IMR-90 (cell line): ENCODE data around the gene PLXND1. TPM values are rescaled to one million over a fixed set of nuclear protein-coding genes. Genes with fewer than 3 reads are reported as not detected.

ENCODE experiments used
- ATAC-seq: fragments of 200-7000 bp; cut with Tn5 transposase; 2 replicates; pipeline ENCODE4 v1.9.1; 2020; ENCODE audit warnings: low read depth, mild to moderate bottlenecking, moderate library complexity
- BruUV-seq: library from RNA; stranded (reverse); fragments of 400-500 nt; replicated peaks from 2 replicates; lab custom pipeline; 2021; lab: Mats Ljungman, UMichigan
- CTCF ChIA-PET: fragments of 300-600 bp; formaldehyde crosslinking; extraction: SDS; loops from one replicate; lab custom pipeline; 2021; ENCODE audit warnings: antibody characterized with exemption; lab: Yijun Ruan, JAX
- POLR2A ChIA-PET: fragments of 300-600 bp; sonication (Branson Sonifier 250); formaldehyde crosslinking; loops from one replicate; lab custom pipeline; 2022; ENCODE audit warnings: antibody characterized with exemption; ENCODE audit not compliant: unreplicated experiment; lab: Charles Lee
- DNase-seq: peaks from one replicate; pipeline ENCODE4 v3.0.0; 2013
- H2AFZ ChIP-seq: replicated peaks from 2 replicates; pipeline ENCODE3; 2013; ENCODE audit warnings: low read length, mild to moderate bottlenecking; ENCODE audit not compliant: poor library complexity
- H2AK5ac ChIP-seq: 2 replicates; pipeline ENCODE4 v1.6.1; 2013; ENCODE audit warnings: low read depth, low read length, inconsistent platforms
- H2AK9ac ChIP-seq: replicated peaks from 2 replicates; pipeline ENCODE3; 2013; ENCODE audit warnings: mild to moderate bottlenecking, low read depth, low read length, moderate library complexity; ENCODE audit not compliant: poor library complexity
- H2BK120ac ChIP-seq: 2 replicates; pipeline ENCODE4 v1.6.1; 2013; ENCODE audit warnings: low read depth, low read length, inconsistent platforms
- H2BK15ac ChIP-seq: 3 replicates; pipeline ENCODE4 v1.6.1; 2013; ENCODE audit warnings: low read depth, low read length, inconsistent platforms
- H2BK20ac ChIP-seq: 2 replicates; pipeline ENCODE4 v1.6.1; 2013; ENCODE audit warnings: low read depth, mild to moderate bottlenecking, inconsistent platforms, low read length, moderate library complexity
- H2BK5ac ChIP-seq: 2 replicates; pipeline ENCODE4 v1.6.1; 2013; ENCODE audit warnings: mild to moderate bottlenecking, low read depth, low read length, inconsistent platforms; ENCODE audit not compliant: poor library complexity, severe bottlenecking
- H3K14ac ChIP-seq: replicated peaks from 2 replicates; pipeline ENCODE4 v1.6.1; 2013; ENCODE audit warnings: low read depth, low read length, inconsistent platforms
- H3K18ac ChIP-seq: 2 replicates; pipeline ENCODE4 v1.6.1; 2013; ENCODE audit warnings: low read depth, low read length, control low read depth
- H3K23ac ChIP-seq: 2 replicates; pipeline ENCODE4 v1.6.1; 2013; ENCODE audit warnings: low read depth, low read length, inconsistent platforms
- H3K27ac ChIP-seq: 2 replicates; pipeline ENCODE4 v1.5.1; 2013; ENCODE audit warnings: mild to moderate bottlenecking, control low read depth, low read length; ENCODE audit not compliant: insufficient read depth
- H3K27me3 ChIP-seq: 2 replicates; pipeline ENCODE4 v1.6.1; 2013; ENCODE audit warnings: low read length; ENCODE audit not compliant: control insufficient read depth, insufficient read depth
- H3K36me3 ChIP-seq: 2 replicates; pipeline ENCODE4 v1.6.1; 2013; ENCODE audit warnings: low read length, mixed read lengths; ENCODE audit not compliant: control insufficient read depth, insufficient read depth
- H3K4ac ChIP-seq: 2 replicates; pipeline ENCODE4 v1.6.1; 2013; ENCODE audit warnings: low read depth, low read length, inconsistent platforms
- H3K4me1 ChIP-seq: 2 replicates; pipeline ENCODE4 v1.6.1; 2013; ENCODE audit warnings: low read length, mixed read lengths; ENCODE audit not compliant: control insufficient read depth, insufficient read depth
- H3K4me2 ChIP-seq: 2 replicates; pipeline ENCODE4 v1.6.1; 2013; ENCODE audit warnings: low read depth, mild to moderate bottlenecking, control low read depth, low read length, moderate library complexity
- H3K4me3 ChIP-seq: 2 replicates; pipeline ENCODE4 v1.5.1; 2013; ENCODE audit warnings: low read depth, mild to moderate bottlenecking, control low read depth, low read length, moderate library complexity; ENCODE audit not compliant: insufficient read depth
- H3K56ac ChIP-seq: 2 replicates; pipeline ENCODE4 v1.6.1; 2013; ENCODE audit warnings: low read length, inconsistent platforms; ENCODE audit not compliant: insufficient read depth; ENCODE audit errors: extremely low read depth
- H3K79me1 ChIP-seq, 2 experiments: 2 replicates each; pipeline ENCODE4 v1.6.1; 2013; ENCODE audit warnings: low read length in 2 of 2, inconsistent platforms in 1 of 2, low read depth in 1 of 2
- H3K9ac ChIP-seq: 2 replicates; pipeline ENCODE4 v1.6.1; 2013; ENCODE audit warnings: low read depth, low read length, control low read depth
- H3K9me1 ChIP-seq: 2 replicates; pipeline ENCODE4 v1.6.1; 2013; ENCODE audit warnings: low read length, inconsistent platforms; ENCODE audit not compliant: insufficient read depth
- H3K9me3 ChIP-seq: 2 replicates; pipeline ENCODE4 v1.6.1; 2013; ENCODE audit warnings: low read length; ENCODE audit not compliant: control insufficient read depth, insufficient read depth
- H4K20me1 ChIP-seq: 2 replicates; pipeline ENCODE4 v1.6.1; 2013; ENCODE audit warnings: low read length, inconsistent platforms; ENCODE audit not compliant: insufficient read depth
- H4K5ac ChIP-seq: 2 replicates; pipeline ENCODE4 v1.6.1; 2013; ENCODE audit warnings: mild to moderate bottlenecking, low read depth, low read length, control low read depth
- H4K8ac ChIP-seq, 2 experiments: 2 replicates each; pipeline ENCODE4 v1.6.1; 2013; ENCODE audit warnings: low read depth in 2 of 2, low read length in 2 of 2, control low read depth in 1 of 2, inconsistent platforms in 1 of 2
- H4K91ac ChIP-seq: 2 replicates; pipeline ENCODE4 v1.6.1; 2013; ENCODE audit warnings: low read depth, low read length, inconsistent platforms; ENCODE audit not compliant: insufficient read depth
- BHLHE40 ChIP-seq: fragments of 150-350 bp; IDR thresholded peaks from 2 replicates; pipeline ENCODE4 v1.6.1; 2016; ENCODE audit warnings: mild to moderate bottlenecking, low read depth, low read length
- CHD1 ChIP-seq: IDR thresholded peaks from 2 replicates; pipeline ENCODE4 v1.6.1; 2012; ENCODE audit warnings: low read depth, low read length, improper control_type of control experiment
- FOS ChIP-seq: fragments of 150-350 bp; IDR thresholded peaks from 2 replicates; pipeline ENCODE4 v1.6.1; 2016; ENCODE audit warnings: low read depth, low read length
- MAFK ChIP-seq: IDR thresholded peaks from 2 replicates; pipeline ENCODE4 v1.6.1; 2012; ENCODE audit warnings: low read depth, low read length, improper control_type of control experiment
- MXI1 ChIP-seq: IDR thresholded peaks from 2 replicates; pipeline ENCODE4 v1.6.1; 2012; ENCODE audit warnings: low read depth, mild to moderate bottlenecking, low read length, moderate library complexity, borderline replicate concordance
- NFE2L2 ChIP-seq: fragments of 150-350 bp; IDR thresholded peaks from 2 replicates; pipeline ENCODE4 v1.6.1; 2016; ENCODE audit warnings: low read depth, mild to moderate bottlenecking, low read length
- RCOR1 ChIP-seq: IDR thresholded peaks from 2 replicates; pipeline ENCODE4 v1.6.1; 2012; ENCODE audit warnings: mild to moderate bottlenecking, low read length, improper control_type of control experiment; ENCODE audit not compliant: insufficient replicate concordance
- SMC3 ChIP-seq: fragments of 150-350 bp; IDR thresholded peaks from 2 replicates; pipeline ENCODE4 v1.6.1; 2016; ENCODE audit warnings: low read depth, mild to moderate bottlenecking, antibody characterized with exemption, low read length, moderate library complexity
- WGBS, 2 experiments: methylation state at CpG; one replicate each; pipeline versions ENCODE4 v1.1.5 to v1.1.7; 2013; ENCODE audit warnings: missing lambda C conversion rate in 2 of 2; ENCODE audit not compliant: insufficient read length in 1 of 2; ENCODE audit errors: extremely low coverage in 2 of 2; 5-methylcytosine and 5-hydroxymethylcytosine counted together
- dilution Hi-C: fragments of 300-500 bp; cut with HindIII; formaldehyde crosslinking; loops from one replicate; pipeline ENCODE4 v1.14.3; 2018; ENCODE audit warnings: low sequenced_read_pairs; ENCODE audit not compliant: unreplicated experiment
- in situ Hi-C: fragments of 300-500 bp; cut with MboI; formaldehyde crosslinking; loops from 3 replicates; pipeline ENCODE4 v1.14.3; 2019; ENCODE audit warnings: low sequenced_read_pairs, inconsistent platforms, mixed read lengths
- intact Hi-C: fragments of 100-400 bp; cut with micrococcal nuclease; formaldehyde crosslinking; loops from 2 replicates; pipeline ENCODE4 v1.10.0; 2022
- polyA plus RNA-seq, 3 experiments: library from polyadenylated mRNA; depleted of rRNA; stranded (reverse); fragments of >200 nt; gene quantifications; 2 replicates each; pipeline ENCODE4 v1.2.3, GENCODE V29; 2012; ENCODE audit warnings: low replicate concordance in 1 of 3
- total RNA-seq: library from RNA; depleted of rRNA; stranded (reverse); fragments of >200 nt; gene quantifications from 2 replicates; pipeline ENCODE4 v1.2.3, GENCODE V29; 2012
- TF ChIP-seq, protein P1 (sequence below): fragments of 150-350 bp; IDR thresholded peaks from 2 replicates; pipeline ENCODE4 v1.6.1; 2016; ENCODE audit warnings: low read depth, mild to moderate bottlenecking, low read length, moderate library complexity, borderline replicate concordance
- TF ChIP-seq, protein P2 (sequence below): fragments of 150-350 bp; IDR thresholded peaks from 2 replicates; pipeline ENCODE4 v1.6.1; 2017; ENCODE audit warnings: mild to moderate bottlenecking, antibody characterized with exemption, low read length, low read depth
- TF ChIP-seq, protein P3 (sequence below): conservative IDR thresholded peaks from 2 replicates; pipeline ENCODE4 v1.5.1; 2012; ENCODE audit warnings: mild to moderate bottlenecking, low read depth, low read length, improper control_type of control experiment

PLXND1 gene
- total and polyA plus RNA-seq, 2 of the 4 experiments (the other 2 are of a cell fraction) = 19.2 to 67.1 TPM

DNA sequence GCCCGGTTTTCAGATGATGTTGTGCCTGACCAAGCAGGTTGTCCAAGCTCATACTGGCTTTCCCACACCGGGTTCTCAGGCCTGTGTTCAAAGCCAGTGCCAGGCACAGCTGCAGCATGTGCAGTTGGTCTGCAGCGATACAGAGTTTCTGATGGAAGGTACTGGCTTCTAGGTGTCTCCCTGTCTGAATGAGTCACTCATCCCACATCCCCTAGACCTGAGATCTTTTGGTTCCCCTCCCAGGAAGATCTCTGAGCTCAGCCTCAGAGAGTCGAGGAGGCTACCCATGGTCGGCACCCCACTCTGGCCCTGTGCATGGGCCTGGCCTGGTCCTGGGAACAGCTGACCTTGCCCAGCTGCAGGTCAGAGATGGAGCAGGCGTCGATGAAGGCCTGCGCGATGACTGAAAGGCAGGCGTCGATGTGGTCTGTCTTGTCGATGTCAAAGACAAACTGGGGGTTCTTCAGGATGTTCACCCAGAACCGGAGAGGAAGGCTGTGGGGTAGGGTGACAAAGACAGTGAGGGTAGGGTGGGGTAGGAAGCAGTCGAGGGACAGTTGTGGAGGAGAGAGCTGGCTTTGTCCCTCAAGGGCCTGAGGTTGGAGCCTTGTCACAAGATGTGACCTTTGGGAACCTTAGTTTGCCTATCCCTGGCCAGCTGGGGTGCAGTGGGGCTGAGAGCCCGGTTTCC lies 48.2 kb downstream of the PLXND1 start:
- H3K23ac ChIP-seq = peak overlapping the region; percentile 57
- peak overlapping the region; percentile 59 for H2AFZ ChIP-seq
- H4K91ac ChIP-seq = peak overlapping the region; percentile 83
- H3K4me1 ChIP-seq = peaks cover 39% of the 10 kb centered on the region
- peaks cover 41% of the 10 kb centered on the region for H3K36me3 ChIP-seq
- peaks cover 13 to 41% of the 10 kb centered on the region in 2 experiments; a peak in 3 of 4 replicates for H3K79me1 ChIP-seq
- H3K14ac ChIP-seq = peak overlapping the region; percentile 96
- H2BK5ac ChIP-seq = peak overlapping the region; percentile 96
- no peak overlapping the region for H3K4me3 ChIP-seq
- peak overlapping the region; percentile 90 to 99 for H4K8ac ChIP-seq
- 81% methylated on average over 3 of the region's 15 CpGs; no CpG with 5 or more reads in 1 of the 2 experiments for WGBS, 2 experiments
- peak overlapping the region; percentile 50 for H3K4me2 ChIP-seq
- no peak for ATAC-seq
- TF ChIP-seq MAFK (no peak), FOS (no peak), BHLHE40 (no peak), MXI1 (no peak), NFE2L2 (no peak), RCOR1 (no peak), CHD1 (no peak), SMC3 (no peak)
- TF ChIP-seq, protein P1, sequence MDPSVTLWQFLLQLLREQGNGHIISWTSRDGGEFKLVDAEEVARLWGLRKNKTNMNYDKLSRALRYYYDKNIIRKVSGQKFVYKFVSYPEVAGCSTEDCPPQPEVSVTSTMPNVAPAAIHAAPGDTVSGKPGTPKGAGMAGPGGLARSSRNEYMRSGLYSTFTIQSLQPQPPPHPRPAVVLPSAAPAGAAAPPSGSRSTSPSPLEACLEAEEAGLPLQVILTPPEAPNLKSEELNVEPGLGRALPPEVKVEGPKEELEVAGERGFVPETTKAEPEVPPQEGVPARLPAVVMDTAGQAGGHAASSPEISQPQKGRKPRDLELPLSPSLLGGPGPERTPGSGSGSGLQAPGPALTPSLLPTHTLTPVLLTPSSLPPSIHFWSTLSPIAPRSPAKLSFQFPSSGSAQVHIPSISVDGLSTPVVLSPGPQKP = no peak
- TF ChIP-seq, protein P2, sequence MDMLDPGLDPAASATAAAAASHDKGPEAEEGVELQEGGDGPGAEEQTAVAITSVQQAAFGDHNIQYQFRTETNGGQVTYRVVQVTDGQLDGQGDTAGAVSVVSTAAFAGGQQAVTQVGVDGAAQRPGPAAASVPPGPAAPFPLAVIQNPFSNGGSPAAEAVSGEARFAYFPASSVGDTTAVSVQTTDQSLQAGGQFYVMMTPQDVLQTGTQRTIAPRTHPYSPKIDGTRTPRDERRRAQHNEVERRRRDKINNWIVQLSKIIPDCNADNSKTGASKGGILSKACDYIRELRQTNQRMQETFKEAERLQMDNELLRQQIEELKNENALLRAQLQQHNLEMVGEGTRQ = no peak
- TF ChIP-seq, protein P3, sequence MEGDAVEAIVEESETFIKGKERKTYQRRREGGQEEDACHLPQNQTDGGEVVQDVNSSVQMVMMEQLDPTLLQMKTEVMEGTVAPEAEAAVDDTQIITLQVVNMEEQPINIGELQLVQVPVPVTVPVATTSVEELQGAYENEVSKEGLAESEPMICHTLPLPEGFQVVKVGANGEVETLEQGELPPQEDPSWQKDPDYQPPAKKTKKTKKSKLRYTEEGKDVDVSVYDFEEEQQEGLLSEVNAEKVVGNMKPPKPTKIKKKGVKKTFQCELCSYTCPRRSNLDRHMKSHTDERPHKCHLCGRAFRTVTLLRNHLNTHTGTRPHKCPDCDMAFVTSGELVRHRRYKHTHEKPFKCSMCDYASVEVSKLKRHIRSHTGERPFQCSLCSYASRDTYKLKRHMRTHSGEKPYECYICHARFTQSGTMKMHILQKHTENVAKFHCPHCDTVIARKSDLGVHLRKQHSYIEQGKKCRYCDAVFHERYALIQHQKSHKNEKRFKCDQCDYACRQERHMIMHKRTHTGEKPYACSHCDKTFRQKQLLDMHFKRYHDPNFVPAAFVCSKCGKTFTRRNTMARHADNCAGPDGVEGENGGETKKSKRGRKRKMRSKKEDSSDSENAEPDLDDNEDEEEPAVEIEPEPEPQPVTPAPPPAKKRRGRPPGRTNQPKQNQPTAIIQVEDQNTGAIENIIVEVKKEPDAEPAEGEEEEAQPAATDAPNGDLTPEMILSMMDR = no peak
- peak overlapping the region; percentile 99 for H2AK5ac ChIP-seq
- H2BK120ac ChIP-seq = peak overlapping the region; percentile 88
- no peaks in the 10 kb centered on the region for H3K9me3 ChIP-seq
- H3K27ac ChIP-seq = peak overlapping the region; percentile 98
- H2AK9ac ChIP-seq = peak overlapping the region; percentile 74
- peak overlapping the region; percentile 61; the same call in 2 of the 3 replicates for H2BK15ac ChIP-seq
- BruUV-seq = no TSS peak
- H3K18ac ChIP-seq = peak overlapping the region; percentile 81
- peak overlapping the region; percentile 95 for H2BK20ac ChIP-seq
- no peaks in the 10 kb centered on the region for H4K20me1 ChIP-seq
- H3K56ac ChIP-seq = peak overlapping the region; percentile 19; the same call in 1 of the 2 replicates
- peak; percentile 19 for DNase-seq
- CTCF ChIA-PET = interaction anchor here (0.7 to 1.3 kb wide), 2 partner anchors 47 to 72 kb away, joined by 3 read pairs; no protein-coding TSS in a partner anchor
- intact Hi-C loops = no loop called here
- H4K5ac ChIP-seq = peak overlapping the region; percentile 94
- dilution Hi-C loops = no loop called here
- H3K4ac ChIP-seq = peak overlapping the region; percentile 98
- H3K9ac ChIP-seq = peak overlapping the region; percentile 47
- peaks cover 25% of the 10 kb centered on the region for H3K9me1 ChIP-seq
- H3K27me3 ChIP-seq = no peaks in the 10 kb centered on the region
- POLR2A ChIA-PET = no interaction called here
- in situ Hi-C loops = no loop called here
